NK-92 (cell line): ENCODE data around the gene MICAL3.

Source experiments
- DNase-seq: peaks from one replicate; lab custom pipeline; 2025; ENCODE audit not compliant: unreplicated experiment; lab: John Stamatoyannopoulos, UW

Gene MICAL3

GRCh38 chr22:17976121-17976520, 48.2 kb downstream of the MICAL3 start:
- DNase-seq, result no peak

GRCh38 chr22:17974703-17975372, 49.5 kb downstream of the MICAL3 start:
- DNase-seq, result no peak

- no peak for DNase-seq
These were observed 50.3 kb downstream of the MICAL3 start for GRCh38 chr22:17974087-17974486.

GRCh38 chr22:17973217-17973616, 51.1 kb downstream of the MICAL3 start:
- no peak for DNase-seq

GRCh38 chr22:17972385-17973191, 51.8 kb downstream of the MICAL3 start:
- no peak for DNase-seq

GRCh38 chr22:17971711-17972110, 52.6 kb downstream of the MICAL3 start:
- no peak for DNase-seq

DNA sequence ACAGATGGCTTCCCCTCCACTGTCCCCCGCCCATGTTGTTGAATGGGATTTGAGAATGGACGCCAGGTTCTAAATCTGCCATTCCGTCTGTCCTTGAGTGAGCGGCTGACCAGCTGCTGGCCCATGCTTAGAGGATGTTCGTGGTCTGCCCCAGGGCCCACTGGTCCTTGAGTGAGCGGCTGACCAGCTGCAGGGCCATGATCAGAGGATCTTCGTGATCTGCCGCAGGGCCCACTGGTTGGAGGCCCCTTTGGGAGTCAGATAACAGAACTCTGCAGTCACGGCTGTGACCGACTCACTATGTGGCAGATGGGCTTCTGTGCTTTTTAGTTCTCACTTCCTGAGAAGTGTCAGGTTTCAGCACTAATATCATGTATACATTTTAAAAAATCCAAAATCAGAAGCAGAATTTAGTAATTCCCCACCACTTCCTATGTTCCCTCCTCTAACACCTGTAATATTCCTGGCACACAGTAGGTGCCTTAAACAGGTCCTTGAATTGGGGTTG, 54.1 kb downstream of the MICAL3 start:
- no peak for DNase-seq

GRCh38 chr22:17969701-17970113, 54.7 kb downstream of the MICAL3 start:
- DNase-seq, result no peak

- DNase-seq, result no peak
These were observed 56.2 kb downstream of the MICAL3 start for GRCh38 chr22:17968126-17968525.

DNA sequence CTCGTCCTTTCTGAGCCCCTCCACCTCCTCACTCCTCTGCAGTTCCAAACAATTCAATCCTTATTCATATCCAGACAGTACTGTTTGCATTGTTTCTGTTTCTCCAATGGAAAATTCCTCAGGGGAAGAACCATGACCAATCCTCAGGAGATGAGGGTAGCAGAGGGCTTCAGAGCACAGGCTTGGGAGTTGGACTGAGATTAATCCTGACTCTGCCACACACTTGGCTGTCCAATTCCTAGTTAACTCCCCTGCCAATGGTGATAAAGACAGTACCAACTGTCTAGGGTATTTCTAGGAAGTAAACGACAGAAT, 58.0 kb downstream of the MICAL3 start:
- DNase-seq, result no peak

GRCh38 chr22:17965538-17966402, 58.6 kb downstream of the MICAL3 start:
- no peak for DNase-seq

- no peak for DNase-seq
These were observed 59.7 kb downstream of the MICAL3 start for GRCh38 chr22:17964643-17965042.

- no peak for DNase-seq
These were observed 60.2 kb downstream of the MICAL3 start for GRCh38 chr22:17964156-17964555.

- DNase-seq, result no peak
These were observed 61.3 kb downstream of the MICAL3 start for GRCh38 chr22:17963015-17963414.

- DNase-seq, result no peak
These were observed 62.2 kb downstream of the MICAL3 start for GRCh38 chr22:17962168-17962567.

DNA sequence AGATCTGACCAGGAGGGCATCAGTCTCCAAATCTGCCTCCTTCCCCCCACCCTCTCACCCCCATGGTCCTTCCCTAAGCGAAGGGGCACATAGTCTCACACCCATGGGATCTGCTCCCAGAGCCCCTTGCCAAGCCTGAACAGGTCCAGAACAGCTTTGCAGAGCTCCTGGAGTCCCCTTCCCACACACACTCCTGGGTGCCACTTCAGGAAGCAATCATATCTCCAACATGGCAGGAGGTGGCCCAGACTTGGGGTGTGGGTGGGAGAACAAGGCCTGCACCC, 63.0 kb downstream of the MICAL3 start:
- no peak for DNase-seq

GRCh38 chr22:17960695-17961445, 63.5 kb downstream of the MICAL3 start:
- no peak for DNase-seq

DNA sequence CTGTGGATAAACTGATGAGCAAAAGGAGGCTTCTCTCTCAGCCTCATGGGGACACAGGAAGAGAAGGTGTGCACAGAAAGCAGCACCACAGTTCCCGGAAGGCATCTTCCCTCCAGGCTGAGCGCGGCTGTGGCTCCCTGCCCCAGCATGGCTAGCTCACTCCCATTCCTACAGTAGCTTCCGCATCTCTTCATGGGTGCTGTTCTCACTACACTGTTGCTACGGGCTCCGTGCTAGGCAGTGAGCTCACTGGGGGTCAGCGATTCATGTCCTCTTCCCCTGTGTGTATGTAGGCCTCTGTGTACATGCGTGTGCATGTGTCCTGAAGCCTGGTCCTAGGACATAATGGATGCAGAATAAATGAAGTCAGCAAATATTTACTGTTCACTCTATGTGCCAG, 64.3 kb downstream of the MICAL3 start:
- no peak for DNase-seq

DNA sequence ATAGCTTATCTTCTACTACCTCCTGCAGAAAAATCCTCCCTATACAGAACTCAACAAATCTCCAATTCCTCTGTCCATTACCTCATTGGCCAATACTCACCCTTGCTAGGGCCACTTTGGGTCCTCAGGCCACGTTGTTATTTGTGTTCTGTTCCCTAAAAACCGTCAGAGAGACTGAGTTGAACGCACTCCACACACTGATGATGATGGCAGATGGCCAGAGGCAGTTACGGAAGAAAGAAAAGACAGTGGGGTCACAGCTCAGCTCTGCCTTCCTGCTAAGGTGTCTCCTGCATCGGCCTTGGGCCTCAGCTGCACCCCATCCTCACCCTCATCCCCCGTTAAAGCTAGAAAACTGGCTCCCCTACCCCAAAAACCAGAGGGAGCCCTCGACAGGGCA, 66.2 kb downstream of the MICAL3 start:
- no peak for DNase-seq

DNA sequence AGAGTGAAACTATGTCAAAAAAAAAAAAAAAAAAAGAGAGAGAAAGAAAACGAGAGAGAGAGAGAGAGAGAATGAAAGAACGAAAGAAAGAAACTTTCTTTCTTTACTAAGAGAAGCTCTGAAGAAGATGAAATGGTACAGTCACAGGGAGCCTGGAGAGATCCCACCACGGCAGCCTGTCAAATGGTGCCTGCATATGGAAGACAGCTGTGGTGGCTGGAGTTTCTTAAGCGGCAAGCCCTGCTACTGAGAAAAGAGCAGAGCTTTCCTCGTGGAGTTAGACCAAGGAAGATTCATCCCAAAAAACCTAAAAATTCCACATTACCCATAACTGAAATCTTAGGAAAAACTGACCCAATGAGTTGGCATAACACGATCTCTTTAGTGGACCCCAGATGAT, 66.7 kb downstream of the MICAL3 start:
- DNase-seq, result no peak

GRCh38 chr22:17957204-17957603, 67.2 kb downstream of the MICAL3 start:
- DNase-seq, result no peak
